ENCODE measurements around the gene ARMCX6. TPM values are rescaled to one million over a fixed set of nuclear protein-coding genes. Genes with fewer than 3 reads are reported as not detected.

ARMCX6 gene
- total and polyA plus RNA-seq, 2 donors (not counting 1 experiment from before 2014, with no cell fraction given): 39.6 to 51.6 TPM

DNA sequence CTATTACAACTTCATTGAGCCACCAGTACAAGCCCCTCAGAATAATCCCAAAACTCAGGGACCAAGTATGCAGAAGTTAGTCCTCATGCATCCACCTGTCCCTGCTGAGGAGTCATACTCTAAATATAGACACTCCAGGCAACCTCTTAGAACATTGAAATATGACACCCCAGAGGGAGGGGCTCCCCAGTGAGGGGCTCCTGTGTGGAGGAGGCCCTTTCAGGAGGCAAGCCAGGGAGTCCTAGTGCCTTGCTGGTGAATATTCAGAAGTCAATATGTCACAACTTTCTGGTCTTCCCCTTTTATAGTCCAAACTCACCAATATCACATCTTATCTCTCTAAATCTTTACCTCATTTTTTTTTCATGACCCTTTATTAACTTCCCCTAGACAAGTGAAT lies 1.6 kb upstream of the ARMCX6 start:
- peaks cover 7% of the 10 kb centered on the region for H3K79me2 ChIP-seq (ENCODE audit: control insufficient read depth, insufficient read depth, low read length)
- intact Hi-C loops (cut with micrococcal nuclease): loop anchor here (5.0 kb wide), 1 partner anchor 178 kb away; no protein-coding TSS in a partner anchor
- Mint-ChIP-seq H3K4me3 (no peak overlapping the region), H3K4me1 (peaks cover 29% of the 10 kb centered on the region), H3K9me3 (ENCODE audit: insufficient read depth) (no peaks in the 10 kb centered on the region), H3K27me3 (no peaks in the 10 kb centered on the region), H3K27ac (no peak overlapping the region)
- CTCF ChIA-PET: no interaction called here
- H3K4me3 ChIP-seq (ENCODE audit: control extremely low read depth in 1 of 5, extremely low read depth in 1 of 5, insufficient read depth in 1 of 5, low read depth in 2 of 5, low read length in 4 of 5): no peak overlapping the region
- H3K27ac ChIP-seq (ENCODE audit: low read length in 2 of 2): no peak overlapping the region
- no peak overlapping the region for H3K9ac ChIP-seq (ENCODE audit: low read length)
- H3K4me2 ChIP-seq (replicated peaks; ENCODE audit: low read depth, low read length, poor library complexity, severe bottlenecking): no peak overlapping the region
- TF ChIP-seq, protein P1, sequence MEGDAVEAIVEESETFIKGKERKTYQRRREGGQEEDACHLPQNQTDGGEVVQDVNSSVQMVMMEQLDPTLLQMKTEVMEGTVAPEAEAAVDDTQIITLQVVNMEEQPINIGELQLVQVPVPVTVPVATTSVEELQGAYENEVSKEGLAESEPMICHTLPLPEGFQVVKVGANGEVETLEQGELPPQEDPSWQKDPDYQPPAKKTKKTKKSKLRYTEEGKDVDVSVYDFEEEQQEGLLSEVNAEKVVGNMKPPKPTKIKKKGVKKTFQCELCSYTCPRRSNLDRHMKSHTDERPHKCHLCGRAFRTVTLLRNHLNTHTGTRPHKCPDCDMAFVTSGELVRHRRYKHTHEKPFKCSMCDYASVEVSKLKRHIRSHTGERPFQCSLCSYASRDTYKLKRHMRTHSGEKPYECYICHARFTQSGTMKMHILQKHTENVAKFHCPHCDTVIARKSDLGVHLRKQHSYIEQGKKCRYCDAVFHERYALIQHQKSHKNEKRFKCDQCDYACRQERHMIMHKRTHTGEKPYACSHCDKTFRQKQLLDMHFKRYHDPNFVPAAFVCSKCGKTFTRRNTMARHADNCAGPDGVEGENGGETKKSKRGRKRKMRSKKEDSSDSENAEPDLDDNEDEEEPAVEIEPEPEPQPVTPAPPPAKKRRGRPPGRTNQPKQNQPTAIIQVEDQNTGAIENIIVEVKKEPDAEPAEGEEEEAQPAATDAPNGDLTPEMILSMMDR (IDR thresholded peaks at IDR 0.05): no peak
- no peak for TF ChIP-seq EZH2 (IDR thresholded peaks at IDR 0.05; ENCODE audit: borderline replicate concordance, insufficient read depth, low read depth, low read length, poor library complexity, severe bottlenecking)
- H4K20me1 ChIP-seq (ENCODE audit: control insufficient read depth, insufficient read depth, low read length, poor library complexity, severe bottlenecking): no peaks in the 10 kb centered on the region
- ATAC-seq (ENCODE audit: low read depth) (no peak), DNase-seq (no peak)
- H3K27me3 ChIP-seq (replicated peaks in 1 of 4; ENCODE audit: control extremely low read depth in 1 of 4, control insufficient read depth in 3 of 4, insufficient read depth in 4 of 4, low read length in 3 of 4): no peaks in the 10 kb centered on the region
- H3K9me3 ChIP-seq (ENCODE audit: control extremely low read depth in 1 of 3, control insufficient read depth in 2 of 3, insufficient read depth in 1 of 3, low read length in 2 of 3): no peaks in the 10 kb centered on the region
- peaks cover 6 to 22% of the 10 kb centered on the region in 2 donors for H3K4me1 ChIP-seq (ENCODE audit: control insufficient read depth in 2 of 2, insufficient read depth in 2 of 2, low read length in 2 of 2)
- POLR2A ChIA-PET: no interaction called here
- H3K36me3 ChIP-seq (replicated peaks in 1 of 2; ENCODE audit: control extremely low read depth in 1 of 2, control insufficient read depth in 1 of 2, extremely low read depth in 1 of 2, insufficient read depth in 2 of 2, low read length in 1 of 2): peaks cover 0 to 3% of the 10 kb centered on the region in 2 experiments
- no peak overlapping the region for H2AFZ ChIP-seq (ENCODE audit: insufficient read depth, low read depth, low read length, poor library complexity, severe bottlenecking)

DNA sequence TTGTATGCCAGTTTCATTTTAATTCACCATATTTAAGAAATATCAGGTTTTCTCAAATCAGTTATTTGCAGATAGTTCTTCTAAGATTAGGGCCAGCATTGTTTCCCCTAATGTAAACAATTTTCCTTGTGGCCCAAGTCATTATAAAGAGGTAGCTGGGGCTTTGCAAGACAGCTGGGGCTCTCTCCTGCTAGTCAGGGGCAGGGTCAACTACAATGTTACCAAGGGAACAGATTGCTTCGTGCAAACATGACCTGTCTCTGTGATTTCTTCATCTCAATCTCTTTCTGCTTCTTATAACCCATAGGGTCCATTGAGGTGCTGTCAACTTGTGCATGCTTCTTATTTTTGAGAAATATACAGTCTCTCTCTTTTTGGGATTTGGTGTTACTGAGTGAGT lies 12.1 kb downstream of the ARMCX6 start:
- Histone ChIP-seq H3K36me3 (replicated peaks in 1 of 2; ENCODE audit: control extremely low read depth in 1 of 2, control insufficient read depth in 1 of 2, extremely low read depth in 1 of 2, insufficient read depth in 2 of 2, low read length in 1 of 2) (no peaks in the 10 kb centered on the region), H3K4me1 (ENCODE audit: control insufficient read depth in 2 of 2, insufficient read depth in 2 of 2, low read length in 2 of 2) (no peaks in the 10 kb centered on the region), H3K27ac (ENCODE audit: low read length in 2 of 2) (no peak overlapping the region), H3K9ac (ENCODE audit: low read length) (no peak overlapping the region), H3K4me2 (replicated peaks; ENCODE audit: low read depth, low read length, poor library complexity, severe bottlenecking) (no peak overlapping the region), H2AFZ (ENCODE audit: insufficient read depth, low read depth, low read length, poor library complexity, severe bottlenecking) (no peak overlapping the region), H3K4me3 (ENCODE audit: control extremely low read depth in 1 of 5, extremely low read depth in 1 of 5, insufficient read depth in 1 of 5, low read depth in 2 of 5, low read length in 4 of 5) (no peak overlapping the region), H4K20me1 (ENCODE audit: control insufficient read depth, insufficient read depth, low read length, poor library complexity, severe bottlenecking) (no peaks in the 10 kb centered on the region), H3K9me3 (ENCODE audit: control extremely low read depth in 1 of 3, control insufficient read depth in 2 of 3, insufficient read depth in 1 of 3, low read length in 2 of 3) (no peaks in the 10 kb centered on the region), H3K79me2 (ENCODE audit: control insufficient read depth, insufficient read depth, low read length) (no peaks in the 10 kb centered on the region), H3K27me3 (replicated peaks in 1 of 4; ENCODE audit: control extremely low read depth in 1 of 4, control insufficient read depth in 3 of 4, insufficient read depth in 4 of 4, low read length in 3 of 4) (no peaks in the 10 kb centered on the region)
- no CpG with 5 or more reads among the region's 1 CpG for WGBS (ENCODE audit: insufficient coverage)
- ATAC-seq (ENCODE audit: low read depth) (no peak), DNase-seq (no peak)
- ChIA-PET POLR2A (no interaction called here), CTCF (no interaction called here)
- Mint-ChIP-seq H3K4me3 (no peak overlapping the region), H3K27me3 (no peaks in the 10 kb centered on the region), H3K27ac (no peak overlapping the region), H3K9me3 (ENCODE audit: insufficient read depth) (no peaks in the 10 kb centered on the region), H3K4me1 (no peaks in the 10 kb centered on the region)
- no peak for TF ChIP-seq EZH2 (IDR thresholded peaks at IDR 0.05; ENCODE audit: borderline replicate concordance, insufficient read depth, low read depth, low read length, poor library complexity, severe bottlenecking)
- TF ChIP-seq, protein P1 (IDR thresholded peaks at IDR 0.05): no peak
- intact Hi-C loops (cut with micrococcal nuclease): no loop called here
